Esophagus squamous epithelium (tissue), 5 donors: Measurements from ENCODE around the gene DENND2A. TPM values are rescaled to one million over a fixed set of nuclear protein-coding genes. Genes with fewer than 3 reads are reported as not detected.
"Not testable (repeated sequence)": the region's sequence is repeated elsewhere in the genome, so short reads cannot be mapped to it uniquely, and the experiment has no call there.

Experiments used
- DNase-seq: peaks from one replicate; lab custom pipeline; 2025; lab: John Stamatoyannopoulos, UW
- H3K27ac ChIP-seq, 4 donors: fragments of 200-600 bp; sonication (generic); one replicate each; pipeline ENCODE4 v1.5.1; 2016 to 2019; ENCODE audit warnings: mild to moderate bottlenecking in 1 of 4
- H3K27me3 ChIP-seq, 4 donors: fragments of 200-600 bp; sonication (generic); 1 replicate in 3 of 4; 2 replicates in 1 of 4; pipeline versions ENCODE4 v1.5.1 to v1.6.0; 2017 to 2021; ENCODE audit warnings: antibody characterized with exemption in 1 of 4
- H3K36me3 ChIP-seq, 3 donors: fragments of 200-600 bp; sonication (generic); one replicate each; pipeline ENCODE4 v1.5.1; 2016 to 2019
- H3K4me1 ChIP-seq, 3 donors: fragments of 200-600 bp; sonication (generic); one replicate each; pipeline ENCODE4 v1.5.1; 2017 to 2019
- H3K4me3 ChIP-seq, 4 donors: fragments of 200-600 bp; sonication (generic); 1 replicate in 3 of 4; 2 replicates in 1 of 4; pipeline ENCODE4 v1.5.1; 2016 to 2019; ENCODE audit warnings: mild to moderate bottlenecking in 2 of 4, moderate library complexity in 1 of 4
- H3K9me3 ChIP-seq, 3 donors: fragments of 200-600 bp; sonication (generic); one replicate each; pipeline ENCODE4 v1.5.1; 2016 to 2019
- CTCF ChIP-seq, 6 experiments: fragments of 450-650 bp in 4 of 6; fragments of 200-600 bp in 2 of 6; sonication (generic) in 2 of 6; IDR thresholded peaks; one replicate each; pipeline ENCODE4 v1.5.1; 2016 to 2019; ENCODE audit warnings: antibody characterized with exemption in 6 of 6, mild to moderate bottlenecking in 4 of 6, moderate library complexity in 4 of 6
- POLR2A ChIP-seq, 4 donors: fragments of 450-650 bp; IDR thresholded peaks; one replicate each; pipeline ENCODE4 v1.6.1; 2017; ENCODE audit warnings: antibody characterized with exemption in 4 of 4, mild to moderate bottlenecking in 4 of 4, moderate library complexity in 3 of 4
- WGBS, 2 donors: methylation state at CpG; one replicate each; pipeline ENCODE4 v1.1.5; 2018; 5-methylcytosine and 5-hydroxymethylcytosine counted together
- intact Hi-C: fragments of 100-400 bp; cut with DNase I; formaldehyde crosslinking; loops from one replicate; pipeline ENCODE4 v1.15.0; 2022
- total RNA-seq, 4 donors: library from RNA; depleted of rRNA; stranded (reverse); fragments of >200 nt; gene quantifications; one replicate each; pipeline ENCODE4 v1.1.0, GENCODE V29; 2016
- donor health status: DM: yes; HTN: yes; CAD: no.

Gene DENND2A
- total RNA-seq, 4 donors from 2014 or later = 0.92 to 11.1 (median 1.9) TPM

- no peak for TF ChIP-seq CTCF (IDR thresholded peaks at IDR 0.05)
- no peak for TF ChIP-seq POLR2A (IDR thresholded peaks at IDR 0.05)
- peak overlapping the region in 3 of 4 donors; percentile 44 to 57 (median 45) for H3K27ac ChIP-seq
- H3K4me3 ChIP-seq = no peak overlapping the region
- H3K9me3 ChIP-seq = no peaks in the 10 kb centered on the region
- WGBS, 2 donors = 39 to 53% methylated on average over 2 to 4 of the region's 5 CpGs
- H3K4me1 ChIP-seq = peaks cover 0 to 13% (median 5%) of the 10 kb centered on the region in 3 donors
- no peaks in the 10 kb centered on the region for H3K27me3 ChIP-seq
- no peaks in the 10 kb centered on the region for H3K36me3 ChIP-seq
- DNase-seq = no peak
- intact Hi-C loops = no loop called here
Measured at GRCh38 chr7:140506788-140507464, 133.7 kb downstream of the DENND2A start.

- intact Hi-C loops = no loop called here
- no peak overlapping the region for H3K27ac ChIP-seq
- no peaks in the 10 kb centered on the region for H3K36me3 ChIP-seq
- DNase-seq = no peak
- WGBS, 2 donors = 68% methylated on average over 2 of the region's 5 CpGs; no CpG with 5 or more reads in 1 of the 2 donors
- H3K4me1 ChIP-seq = peaks cover 0 to 8% (median 2%) of the 10 kb centered on the region in 3 donors
- H3K27me3 ChIP-seq = no peaks in the 10 kb centered on the region
- TF ChIP-seq POLR2A (IDR thresholded peaks at IDR 0.05) (no peak), CTCF (IDR thresholded peaks at IDR 0.05) (no peak)
- no peaks in the 10 kb centered on the region for H3K9me3 ChIP-seq
- H3K4me3 ChIP-seq = no peak overlapping the region
Measured at GRCh38 chr7:140501966-140502365, 138.6 kb downstream of the DENND2A start.

GRCh38 chr7:140497807-140498206, 142.8 kb downstream of the DENND2A start:
- H3K27ac ChIP-seq, H3K4me1 ChIP-seq, H3K4me3 ChIP-seq, H3K9me3 ChIP-seq, intact Hi-C loops, DNase-seq, H3K27me3 ChIP-seq, H3K36me3 ChIP-seq: not testable (repeated sequence)
- WGBS, 2 donors = 91 to 100% methylated on average over 2 to 6 of the region's 7 CpGs

- DNase-seq = no peak
- no peaks in the 10 kb centered on the region for H3K36me3 ChIP-seq
- WGBS, 2 donors = 71 to 77% methylated on average over 5 of the region's 5 CpGs
- H3K4me1 ChIP-seq = no peaks in the 10 kb centered on the region
- H3K27me3 ChIP-seq = no peaks in the 10 kb centered on the region
- no peak overlapping the region for H3K27ac ChIP-seq
- no peak for TF ChIP-seq POLR2A (IDR thresholded peaks at IDR 0.05)
- TF ChIP-seq CTCF (IDR thresholded peaks at IDR 0.05) = no peak
- no peak overlapping the region for H3K4me3 ChIP-seq
- H3K9me3 ChIP-seq = no peaks in the 10 kb centered on the region
- intact Hi-C loops = no loop called here
Measured at GRCh38 chr7:140497241-140497769, 143.3 kb downstream of the DENND2A start.

- intact Hi-C loops = no loop called here
- H3K27ac ChIP-seq = no peak overlapping the region
- no peaks in the 10 kb centered on the region for H3K36me3 ChIP-seq
- H3K4me3 ChIP-seq = no peak overlapping the region
- no peak for TF ChIP-seq POLR2A (IDR thresholded peaks at IDR 0.05)
- TF ChIP-seq CTCF (IDR thresholded peaks at IDR 0.05) = no peak
- no peaks in the 10 kb centered on the region for H3K4me1 ChIP-seq
- H3K27me3 ChIP-seq = no peaks in the 10 kb centered on the region
- WGBS, 2 donors = 86 to 98% methylated on average over 7 to 9 of the region's 9 CpGs
- H3K9me3 ChIP-seq = no peaks in the 10 kb centered on the region
- no peak for DNase-seq
Measured at GRCh38 chr7:140495514-140496097, 145.0 kb downstream of the DENND2A start.
